ENCODE measurements around the gene C4B. TPM values are rescaled to one million over a fixed set of nuclear protein-coding genes. Genes with fewer than 3 reads are reported as not detected.
"Not testable (repeated sequence)": the region's sequence is repeated elsewhere in the genome, so short reads cannot be mapped to it uniquely, and the experiment has no call there.

C4B gene
- total RNA-seq, 4 donors from 2014 or later, result 266 to 420 (median 299) TPM

DNA sequence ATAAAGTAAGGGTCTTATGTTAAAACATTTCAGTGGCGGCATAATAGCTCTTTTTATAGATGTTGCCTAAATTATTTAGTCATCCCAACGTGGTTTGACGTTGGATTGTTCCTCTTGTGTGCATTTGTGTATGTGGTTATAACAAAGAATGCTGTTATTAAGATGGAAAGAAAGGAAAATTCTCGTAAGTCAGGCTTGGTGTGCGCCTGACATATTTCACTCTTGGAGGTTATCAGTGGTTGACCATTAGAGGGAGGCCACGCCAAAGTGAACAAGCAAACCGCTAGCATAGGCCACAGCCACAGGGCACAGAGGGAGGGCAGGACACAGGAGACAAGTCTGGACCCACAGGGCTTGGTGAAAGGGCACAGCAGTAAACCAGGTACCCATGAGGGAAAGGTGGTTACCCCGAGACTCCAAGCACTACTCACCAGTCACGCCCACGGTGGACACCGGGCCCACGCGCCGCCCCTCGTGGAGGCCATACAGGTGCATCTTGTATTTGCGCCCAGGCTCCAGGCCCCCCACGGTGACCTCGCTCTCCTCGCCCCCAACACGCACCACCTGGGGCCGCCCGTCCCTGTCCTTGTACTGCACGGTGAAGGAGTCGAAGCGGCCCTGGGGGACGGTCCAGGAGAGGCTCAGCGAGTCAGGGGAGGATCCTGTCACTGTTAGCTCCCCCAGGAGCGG lies 46.5 kb downstream of the C4B start:
- no peaks in the 10 kb centered on the region for H3K27me3 ChIP-seq
- WGBS, 2 donors, result 79 to 85% methylated on average over 26 to 28 of the region's 28 CpGs
- no peaks in the 10 kb centered on the region for H3K9me3 ChIP-seq
- H3K4me3 ChIP-seq, result no peak overlapping the region
- peak overlapping the region in 2 of 4 donors; percentile 18 to 49 for H3K27ac ChIP-seq
- peaks cover 0 to 68% (median 0%) of the 10 kb centered on the region in 3 donors for H3K36me3 ChIP-seq
- TF ChIP-seq, protein P1, sequence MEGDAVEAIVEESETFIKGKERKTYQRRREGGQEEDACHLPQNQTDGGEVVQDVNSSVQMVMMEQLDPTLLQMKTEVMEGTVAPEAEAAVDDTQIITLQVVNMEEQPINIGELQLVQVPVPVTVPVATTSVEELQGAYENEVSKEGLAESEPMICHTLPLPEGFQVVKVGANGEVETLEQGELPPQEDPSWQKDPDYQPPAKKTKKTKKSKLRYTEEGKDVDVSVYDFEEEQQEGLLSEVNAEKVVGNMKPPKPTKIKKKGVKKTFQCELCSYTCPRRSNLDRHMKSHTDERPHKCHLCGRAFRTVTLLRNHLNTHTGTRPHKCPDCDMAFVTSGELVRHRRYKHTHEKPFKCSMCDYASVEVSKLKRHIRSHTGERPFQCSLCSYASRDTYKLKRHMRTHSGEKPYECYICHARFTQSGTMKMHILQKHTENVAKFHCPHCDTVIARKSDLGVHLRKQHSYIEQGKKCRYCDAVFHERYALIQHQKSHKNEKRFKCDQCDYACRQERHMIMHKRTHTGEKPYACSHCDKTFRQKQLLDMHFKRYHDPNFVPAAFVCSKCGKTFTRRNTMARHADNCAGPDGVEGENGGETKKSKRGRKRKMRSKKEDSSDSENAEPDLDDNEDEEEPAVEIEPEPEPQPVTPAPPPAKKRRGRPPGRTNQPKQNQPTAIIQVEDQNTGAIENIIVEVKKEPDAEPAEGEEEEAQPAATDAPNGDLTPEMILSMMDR (IDR thresholded peaks at IDR 0.05), result no peak
- no peak for TF ChIP-seq POLR2A (IDR thresholded peaks at IDR 0.05)
- TF ChIP-seq EP300 (IDR thresholded peaks at IDR 0.05), result no peak
- no peak for DNase-seq (ENCODE audit: low spot score in 2 of 2)
- peaks cover 0 to 44% (median 11%) of the 10 kb centered on the region in 4 donors for H3K4me1 ChIP-seq

DNA sequence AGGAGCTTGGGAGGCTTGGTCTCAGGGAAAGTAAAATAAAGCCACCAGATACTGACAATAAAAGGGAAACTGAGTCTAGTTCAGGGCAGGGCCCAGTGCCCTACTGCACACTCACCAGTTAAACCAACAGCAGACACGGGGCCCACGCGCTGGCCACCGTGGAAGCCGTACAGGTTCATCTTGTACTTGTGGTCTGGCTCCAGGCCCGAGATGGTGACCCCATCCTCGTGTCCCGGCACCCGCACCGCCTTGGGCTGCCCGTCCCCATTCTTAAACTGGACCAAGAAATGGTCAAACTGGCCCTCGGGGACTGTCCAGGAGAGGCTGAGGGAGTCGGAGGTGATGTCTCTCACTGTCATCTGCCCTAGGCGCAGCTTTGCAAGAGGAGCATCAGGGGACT lies 50.1 kb downstream of the C4B start:
- H3K36me3 ChIP-seq, result peaks cover 0 to 78% (median 0%) of the 10 kb centered on the region in 3 donors
- 90 to 95% methylated on average over 14 of the region's 14 CpGs for WGBS, 2 donors

DNA sequence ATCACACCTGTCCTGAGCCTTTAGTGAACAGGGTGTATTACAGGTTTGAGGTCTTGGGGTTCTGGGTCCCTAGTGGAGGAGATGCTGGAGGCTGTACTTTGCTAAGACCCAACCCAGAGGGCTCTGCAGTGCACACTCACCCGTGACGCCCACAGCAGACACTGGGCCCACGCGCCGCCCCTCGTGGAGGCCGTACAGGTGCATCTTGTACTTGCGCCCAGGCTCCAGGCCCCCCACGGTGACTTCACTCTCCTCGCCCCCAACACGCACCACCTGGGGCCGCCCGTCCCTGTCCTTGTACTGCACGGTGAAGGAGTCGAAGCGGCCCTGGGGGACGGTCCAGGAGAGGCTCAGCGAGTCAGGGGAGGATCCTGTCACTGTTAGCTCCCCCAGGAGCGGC lies 52.9 kb downstream of the C4B start:
- peaks cover 0 to 31% (median 0%) of the 10 kb centered on the region in 4 donors for H3K4me1 ChIP-seq
- WGBS, 2 donors, result 87 to 88% methylated on average over 19 of the region's 19 CpGs
- peaks cover 0 to 64% (median 0%) of the 10 kb centered on the region in 3 donors for H3K36me3 ChIP-seq
- not testable (repeated sequence) for H3K9me3 ChIP-seq; H3K4me3 ChIP-seq; H3K27me3 ChIP-seq; H3K27ac ChIP-seq; DNase-seq (ENCODE audit: low spot score in 2 of 2)

More for the DNA sequence above, 50.1 kb downstream of the C4B start:
- Histone ChIP-seq H3K9me3 (no peaks in the 10 kb centered on the region), H3K4me1 (peaks cover 0 to 19% (median 2%) of the 10 kb centered on the region in 4 donors), H3K4me3 (no peak overlapping the region), H3K27ac (peak overlapping the region in 1 of 4 donors; percentile 9), H3K27me3 (no peaks in the 10 kb centered on the region)
- no peak for DNase-seq (ENCODE audit: low spot score in 2 of 2)
- TF ChIP-seq POLR2A (IDR thresholded peaks at IDR 0.05) (no peak), EP300 (IDR thresholded peaks at IDR 0.05) (no peak)
- TF ChIP-seq, protein P1 (IDR thresholded peaks at IDR 0.05), result no peak

DNA sequence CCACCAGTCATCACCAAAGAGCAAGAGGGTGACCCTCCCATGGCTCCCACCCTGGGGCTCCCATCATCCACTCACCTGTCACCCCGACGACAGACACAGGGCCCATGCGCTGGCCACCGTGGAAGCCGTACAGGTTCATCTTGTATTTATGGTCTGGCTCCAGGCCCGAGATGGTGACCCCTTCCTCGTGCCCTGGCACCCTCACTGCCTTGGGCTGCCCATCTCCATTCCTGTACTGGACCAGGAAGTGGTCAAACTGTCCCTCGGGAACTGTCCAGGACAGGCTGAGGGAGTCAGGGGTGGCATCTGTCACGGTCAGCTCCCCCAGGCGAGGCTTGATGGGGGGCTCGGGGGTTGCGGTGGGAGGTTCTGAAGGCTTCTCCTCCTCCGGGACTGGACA lies 53.7 kb downstream of the C4B start:
- Histone ChIP-seq H3K4me1 (peaks cover 0 to 32% (median 0%) of the 10 kb centered on the region in 4 donors), H3K27ac (peak overlapping the region in 1 of 4 donors; percentile 24), H3K36me3 (peaks cover 0 to 68% (median 0%) of the 10 kb centered on the region in 3 donors)
- H3K9me3 ChIP-seq; H3K4me3 ChIP-seq; DNase-seq (ENCODE audit: low spot score in 2 of 2); H3K27me3 ChIP-seq: not testable (repeated sequence)
- 87 to 88% methylated on average over 13 of the region's 13 CpGs for WGBS, 2 donors

DNA sequence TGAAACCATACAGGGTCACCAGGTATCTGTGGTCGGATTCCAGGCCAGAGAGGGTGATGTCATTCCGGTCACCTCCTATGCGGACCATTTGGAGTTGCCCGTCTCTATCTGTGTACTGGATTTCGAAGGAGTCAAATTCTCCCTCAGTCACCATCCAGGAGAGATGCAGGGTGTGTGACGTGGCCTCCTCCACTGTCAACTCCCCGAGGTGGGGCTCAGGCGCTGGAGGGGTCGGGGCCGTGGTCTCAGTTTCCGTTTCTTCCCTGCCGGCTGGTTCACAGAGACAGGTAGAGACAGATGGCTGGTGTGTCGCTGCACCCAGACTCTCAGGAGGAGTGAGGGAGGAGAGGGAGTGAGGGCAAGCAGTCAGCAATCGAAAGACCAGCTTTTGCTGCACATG lies 54.3 kb downstream of the C4B start:
- H3K36me3 ChIP-seq, result peaks cover 0 to 69% (median 0%) of the 10 kb centered on the region in 3 donors

DNA sequence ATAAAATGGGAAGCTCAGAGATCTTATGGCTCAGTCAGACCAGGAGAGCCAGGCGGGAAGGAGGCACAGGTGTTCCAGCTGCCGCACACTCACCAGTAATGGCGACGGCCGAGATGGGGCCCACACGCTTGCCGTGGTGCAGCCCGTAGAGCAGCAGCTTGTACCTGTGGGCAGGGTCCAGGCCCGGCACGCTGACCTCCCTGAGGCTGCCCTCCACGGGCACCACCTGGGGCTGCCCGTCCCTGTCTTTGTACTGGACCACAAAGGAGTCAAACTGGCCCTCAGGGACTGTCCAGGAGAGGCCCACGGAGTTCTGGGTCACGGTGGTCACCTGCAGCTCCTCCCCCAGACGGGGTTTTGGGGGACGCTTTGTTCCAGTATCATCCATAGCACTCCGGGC lies 54.9 kb downstream of the C4B start:
- 84 to 93% methylated on average over 11 to 12 of the region's 17 CpGs for WGBS, 2 donors
- Histone ChIP-seq H3K9me3 (no peaks in the 10 kb centered on the region), H3K27ac (peak overlapping the region in 1 of 4 donors; percentile 83), H3K4me3 (no peak overlapping the region), H3K4me1 (peaks cover 0 to 28% (median 0%) of the 10 kb centered on the region in 4 donors), H3K36me3 (peaks cover 0 to 69% (median 0%) of the 10 kb centered on the region in 3 donors), H3K27me3 (no peaks in the 10 kb centered on the region)
- no peak for TF ChIP-seq EP300 (IDR thresholded peaks at IDR 0.05)
- TF ChIP-seq, protein P1 (IDR thresholded peaks at IDR 0.05), result no peak
- no peak for TF ChIP-seq POLR2A (IDR thresholded peaks at IDR 0.05)
- no peak for DNase-seq (ENCODE audit: low spot score in 2 of 2)

More for the DNA sequence above, 54.3 kb downstream of the C4B start:
- Histone ChIP-seq H3K4me3 (no peak overlapping the region), H3K9me3 (no peaks in the 10 kb centered on the region), H3K4me1 (peaks cover 0 to 28% (median 0%) of the 10 kb centered on the region in 4 donors), H3K27ac (peak overlapping the region in 1 of 4 donors; percentile 24), H3K27me3 (no peaks in the 10 kb centered on the region)
- 88 to 91% methylated on average over 14 of the region's 14 CpGs for WGBS, 2 donors
- TF ChIP-seq EP300 (IDR thresholded peaks at IDR 0.05) (no peak), POLR2A (IDR thresholded peaks at IDR 0.05) (no peak)
- TF ChIP-seq, protein P1 (IDR thresholded peaks at IDR 0.05), result no peak
- no peak for DNase-seq (ENCODE audit: low spot score in 2 of 2)
